ENCODE data around the gene GPC2.
"Not testable (repeated sequence)": the region's sequence is repeated elsewhere in the genome, so short reads cannot be mapped to it uniquely, and the experiment has no call there.

The GPC2 gene

DNA sequence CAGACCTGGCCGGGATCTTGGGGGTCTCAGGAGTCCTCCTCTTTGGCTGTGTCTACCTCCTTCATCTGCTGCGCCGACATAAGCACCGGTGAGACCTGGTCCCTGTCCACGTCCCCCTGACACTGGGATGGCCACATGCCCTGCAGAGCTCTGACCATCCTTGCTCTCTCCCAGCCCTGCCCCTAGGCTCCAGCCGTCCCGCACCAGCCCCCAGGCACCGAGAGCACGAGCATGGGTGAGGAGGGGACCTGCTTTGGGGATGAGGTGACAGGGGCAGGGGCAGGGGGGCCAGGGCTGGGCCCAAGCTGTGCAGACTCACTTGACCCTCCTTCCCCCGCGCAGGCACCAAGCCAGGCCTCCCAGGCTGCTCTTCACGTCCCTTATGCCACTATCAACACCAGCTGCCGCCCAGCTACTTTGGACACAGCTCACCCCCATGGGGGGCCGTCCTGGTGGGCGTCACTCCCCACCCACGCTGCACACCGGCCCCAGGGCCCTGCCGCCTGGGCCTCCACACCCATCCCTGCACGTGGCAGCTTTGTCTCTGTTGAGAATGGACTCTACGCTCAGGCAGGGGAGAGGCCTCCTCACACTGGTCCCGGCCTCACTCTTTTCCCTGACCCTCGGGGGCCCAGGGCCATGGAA, 43.5 kb upstream of the GPC2 start:
- TF ChIP-seq, protein P1, sequence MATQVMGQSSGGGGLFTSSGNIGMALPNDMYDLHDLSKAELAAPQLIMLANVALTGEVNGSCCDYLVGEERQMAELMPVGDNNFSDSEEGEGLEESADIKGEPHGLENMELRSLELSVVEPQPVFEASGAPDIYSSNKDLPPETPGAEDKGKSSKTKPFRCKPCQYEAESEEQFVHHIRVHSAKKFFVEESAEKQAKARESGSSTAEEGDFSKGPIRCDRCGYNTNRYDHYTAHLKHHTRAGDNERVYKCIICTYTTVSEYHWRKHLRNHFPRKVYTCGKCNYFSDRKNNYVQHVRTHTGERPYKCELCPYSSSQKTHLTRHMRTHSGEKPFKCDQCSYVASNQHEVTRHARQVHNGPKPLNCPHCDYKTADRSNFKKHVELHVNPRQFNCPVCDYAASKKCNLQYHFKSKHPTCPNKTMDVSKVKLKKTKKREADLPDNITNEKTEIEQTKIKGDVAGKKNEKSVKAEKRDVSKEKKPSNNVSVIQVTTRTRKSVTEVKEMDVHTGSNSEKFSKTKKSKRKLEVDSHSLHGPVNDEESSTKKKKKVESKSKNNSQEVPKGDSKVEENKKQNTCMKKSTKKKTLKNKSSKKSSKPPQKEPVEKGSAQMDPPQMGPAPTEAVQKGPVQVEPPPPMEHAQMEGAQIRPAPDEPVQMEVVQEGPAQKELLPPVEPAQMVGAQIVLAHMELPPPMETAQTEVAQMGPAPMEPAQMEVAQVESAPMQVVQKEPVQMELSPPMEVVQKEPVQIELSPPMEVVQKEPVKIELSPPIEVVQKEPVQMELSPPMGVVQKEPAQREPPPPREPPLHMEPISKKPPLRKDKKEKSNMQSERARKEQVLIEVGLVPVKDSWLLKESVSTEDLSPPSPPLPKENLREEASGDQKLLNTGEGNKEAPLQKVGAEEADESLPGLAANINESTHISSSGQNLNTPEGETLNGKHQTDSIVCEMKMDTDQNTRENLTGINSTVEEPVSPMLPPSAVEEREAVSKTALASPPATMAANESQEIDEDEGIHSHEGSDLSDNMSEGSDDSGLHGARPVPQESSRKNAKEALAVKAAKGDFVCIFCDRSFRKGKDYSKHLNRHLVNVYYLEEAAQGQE (IDR thresholded peaks at IDR 0.05; ENCODE audit: insufficient read depth in 1 of 2, low read depth in 2 of 2, low read length in 2 of 2) = no peak
- TF ChIP-seq POLR2AphosphoS5 (IDR thresholded peaks at IDR 0.05; ENCODE audit: low read depth, low read length) = no peak
- TF ChIP-seq TAF1 (IDR thresholded peaks at IDR 0.05; ENCODE audit: borderline replicate concordance, insufficient read depth, low read length) = no peak
- no peak for TF ChIP-seq FOXP2 (optimal IDR thresholded peaks at IDR 0.05; ENCODE audit: borderline replicate concordance, extremely low read depth, extremely low read length, insufficient read depth)
- TF ChIP-seq SIN3A (IDR thresholded peaks at IDR 0.05; ENCODE audit: borderline replicate concordance, insufficient read depth, low read length) = no peak

DNA sequence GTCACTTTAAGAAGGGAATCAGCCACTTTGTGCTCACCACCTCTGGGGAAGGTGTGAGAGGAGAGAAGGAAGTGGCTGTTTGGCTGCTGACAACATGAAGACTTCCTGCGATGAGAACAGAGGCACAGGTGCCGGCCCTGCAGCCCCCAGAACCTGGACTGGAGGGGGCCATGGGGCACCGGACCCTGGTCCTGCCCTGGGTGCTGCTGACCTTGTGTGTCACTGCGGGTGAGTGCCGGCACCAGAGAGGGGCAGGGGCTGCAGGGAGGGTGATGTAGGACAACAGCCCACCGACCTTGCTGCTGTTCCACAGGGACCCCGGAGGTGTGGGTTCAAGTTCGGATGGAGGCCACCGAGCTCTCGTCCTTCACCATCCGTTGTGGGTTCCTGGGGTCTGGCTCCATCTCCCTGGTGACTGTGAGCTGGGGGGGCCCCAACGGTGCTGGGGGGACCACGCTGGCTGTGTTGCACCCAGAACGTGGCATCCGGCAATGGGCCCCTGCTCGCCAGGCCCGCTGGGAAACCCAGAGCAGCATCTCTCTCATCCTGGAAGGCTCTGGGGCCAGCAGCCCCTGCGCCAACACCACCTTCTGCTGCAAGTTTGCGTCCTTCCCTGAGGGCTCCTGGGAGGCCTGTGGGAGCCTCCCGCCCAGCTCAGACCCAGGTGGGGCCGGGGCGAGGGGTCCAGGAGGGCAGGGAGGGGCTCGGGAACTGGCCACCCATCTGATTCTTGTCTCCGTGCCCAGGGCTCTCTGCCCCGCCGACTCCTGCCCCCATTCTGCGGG, 42.8 kb upstream of the GPC2 start, which contains the start of gene PVRIG:
Gene PVRIG, plus strand, starts transcription at position 149 of the 785 bp plus-strand sequence. Its CDS starts 22 bp downstream, at position 171.
- TF ChIP-seq, protein P1 (IDR thresholded peaks at IDR 0.05; ENCODE audit: insufficient read depth in 1 of 2, low read depth in 2 of 2, low read length in 2 of 2) = not testable (repeated sequence)
- not testable (repeated sequence) for TF ChIP-seq FOXP2 (optimal IDR thresholded peaks at IDR 0.05; ENCODE audit: borderline replicate concordance, extremely low read depth, extremely low read length, insufficient read depth); POLR2AphosphoS5 (IDR thresholded peaks at IDR 0.05; ENCODE audit: low read depth, low read length)

DNA sequence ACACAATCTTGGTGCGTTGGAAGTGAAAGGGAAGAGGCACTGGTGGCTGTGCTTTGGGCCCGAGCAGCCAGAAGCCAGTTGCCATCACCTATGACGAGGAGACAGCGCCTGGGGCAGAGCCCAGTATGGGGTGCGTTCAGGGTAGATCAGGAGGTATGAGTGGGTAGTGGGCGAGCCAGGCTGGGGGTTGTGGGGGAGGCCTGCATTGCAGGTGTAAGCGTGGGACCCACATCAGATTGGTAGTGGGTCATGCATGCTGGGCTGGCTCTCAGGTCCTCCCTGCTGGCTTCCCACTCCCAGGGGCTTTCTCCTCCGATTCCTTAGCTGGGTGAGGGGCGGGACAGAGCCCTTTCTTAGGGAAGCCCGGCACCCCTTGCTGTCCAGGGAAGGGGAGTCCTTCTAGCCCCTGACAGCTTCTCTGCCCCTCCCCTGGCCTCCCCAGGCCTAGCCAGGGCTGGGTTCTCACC, 42.1 kb upstream of the GPC2 start:
- TF ChIP-seq, protein P1 (IDR thresholded peaks at IDR 0.05; ENCODE audit: insufficient read depth in 1 of 2, low read depth in 2 of 2, low read length in 2 of 2) = no peak
- no peak for TF ChIP-seq SIN3A (IDR thresholded peaks at IDR 0.05; ENCODE audit: borderline replicate concordance, insufficient read depth, low read length)
- TF ChIP-seq TAF1 (IDR thresholded peaks at IDR 0.05; ENCODE audit: borderline replicate concordance, insufficient read depth, low read length) = no peak
- TF ChIP-seq FOXP2 (optimal IDR thresholded peaks at IDR 0.05; ENCODE audit: borderline replicate concordance, extremely low read depth, extremely low read length, insufficient read depth) = no peak
- TF ChIP-seq POLR2AphosphoS5 (IDR thresholded peaks at IDR 0.05; ENCODE audit: low read depth, low read length) = no peak

DNA sequence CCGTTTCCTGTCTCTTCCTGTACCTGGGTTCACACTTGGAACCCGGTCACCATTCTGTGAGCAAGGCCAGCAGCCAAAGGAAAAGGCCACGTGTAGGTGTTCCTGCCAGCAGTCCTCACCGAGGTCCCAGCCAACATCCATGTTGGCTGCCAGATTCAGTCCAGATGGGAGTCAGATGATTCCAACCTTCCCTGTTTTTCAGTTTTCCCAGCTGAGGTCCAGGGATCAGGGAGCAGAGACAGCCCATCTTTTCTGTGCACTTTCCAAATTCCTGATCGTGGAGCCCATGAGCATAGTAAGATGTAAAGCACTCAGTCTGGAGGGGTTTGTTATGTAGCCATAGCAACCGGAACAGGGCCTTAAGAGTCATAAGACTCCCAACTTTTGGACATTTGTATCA, 38.7 kb upstream of the GPC2 start:
- TF ChIP-seq SIN3A (IDR thresholded peaks at IDR 0.05; ENCODE audit: borderline replicate concordance, insufficient read depth, low read length) (no peak), POLR2AphosphoS5 (IDR thresholded peaks at IDR 0.05; ENCODE audit: low read depth, low read length) (no peak), FOXP2 (optimal IDR thresholded peaks at IDR 0.05; ENCODE audit: borderline replicate concordance, extremely low read depth, extremely low read length, insufficient read depth) (no peak), TAF1 (IDR thresholded peaks at IDR 0.05; ENCODE audit: borderline replicate concordance, insufficient read depth, low read length) (no peak)
- TF ChIP-seq, protein P1 (IDR thresholded peaks at IDR 0.05; ENCODE audit: insufficient read depth in 1 of 2, low read depth in 2 of 2, low read length in 2 of 2) = no peak
